Stimulated activated naive CD8-positive, alpha-beta T cell treated with anti-CD3 and anti-CD28 coated beads, Interleukin-15, amount 100 ng/mL, for 72 hours (primary cell): ENCODE data around the gene SMIM20.
A peak's percentile ranks its signal among the peaks of the same experiment; 100 is the strongest.

Experiments
- ATAC-seq: fragments of 150-1000 bp; cut with Tn5 transposase; 2 replicates; pipeline ENCODE4 v1.10.0; 2021; ENCODE audit warnings: mild to moderate bottlenecking, moderate library complexity
- DNase-seq, 2 donors: peaks; one replicate each; pipeline ENCODE4 v3.0.0; 2021 to 2022
- H3K27ac Mint-ChIP-seq, 2 donors: one replicate each; pipeline ENCODE4 v1.8.0; 2022; ENCODE audit warnings: mild to moderate bottlenecking in 2 of 2, mixed read lengths in 2 of 2, moderate library complexity in 2 of 2
- H3K27me3 Mint-ChIP-seq: one replicate; pipeline ENCODE4 v1.8.0; 2022; ENCODE audit warnings: mixed read lengths
- H3K4me1 Mint-ChIP-seq: one replicate; pipeline ENCODE4 v1.8.0; 2022; ENCODE audit warnings: mild to moderate bottlenecking, mixed read lengths
- H3K4me3 Mint-ChIP-seq, 2 donors: one replicate each; pipeline ENCODE4 v1.8.0; 2022; ENCODE audit warnings: mild to moderate bottlenecking in 2 of 2, mixed read lengths in 2 of 2, moderate library complexity in 1 of 2
- H3K9me3 Mint-ChIP-seq, 2 donors: one replicate each; pipeline ENCODE4 v1.8.0; 2022; ENCODE audit warnings: mixed read lengths in 2 of 2

SMIM20 gene

GRCh38 chr4:25911356-25911755 lies 2.7 kb upstream of the SMIM20 start:
- ATAC-seq, result no peak
- H3K4me1 Mint-ChIP-seq, result peaks cover 18% of the 10 kb centered on the region
- H3K27me3 Mint-ChIP-seq, result no peaks in the 10 kb centered on the region
- DNase-seq, result no peak
- no peak overlapping the region for H3K4me3 Mint-ChIP-seq
- H3K27ac Mint-ChIP-seq, result no peak overlapping the region
- peaks cover 0 to 7% of the 10 kb centered on the region in 2 donors for H3K9me3 Mint-ChIP-seq

GRCh38 chr4:25913056-25913850 lies 767 bp upstream of the SMIM20 start:
- peak; percentile 22 for ATAC-seq
- DNase-seq, result peak in 1 of 2 donors; percentile 37
- Mint-ChIP-seq H3K27ac (peak overlapping the region; percentile 93 to 99), H3K27me3 (no peaks in the 10 kb centered on the region), H3K4me1 (peaks cover 24% of the 10 kb centered on the region), H3K4me3 (peak overlapping the region; percentile 97), H3K9me3 (peaks cover 0 to 7% of the 10 kb centered on the region in 2 donors)

GRCh38 chr4:25914670-25915352 lies 791 bp downstream of the SMIM20 start:
- Mint-ChIP-seq H3K27me3 (no peaks in the 10 kb centered on the region), H3K4me3 (peak overlapping the region; percentile 97), H3K4me1 (peaks cover 31% of the 10 kb centered on the region), H3K27ac (peak overlapping the region; percentile 90 to 99), H3K9me3 (no peaks in the 10 kb centered on the region)
- ATAC-seq, result no peak
- DNase-seq, result no peak

GRCh38 chr4:25915353-25915705 lies 1.3 kb downstream of the SMIM20 start:
- Mint-ChIP-seq H3K9me3 (no peaks in the 10 kb centered on the region), H3K27ac (peak overlapping the region in 1 of 2 donors; percentile 69), H3K4me1 (peaks cover 31% of the 10 kb centered on the region), H3K27me3 (no peaks in the 10 kb centered on the region), H3K4me3 (peak overlapping the region; percentile 97)
- no peak for DNase-seq
- no peak for ATAC-seq

GRCh38 chr4:25916870-25917269 lies 2.9 kb downstream of the SMIM20 start:
- H3K27me3 Mint-ChIP-seq, result no peaks in the 10 kb centered on the region
- no peaks in the 10 kb centered on the region for H3K9me3 Mint-ChIP-seq
- ATAC-seq (no peak), DNase-seq (no peak)
- H3K4me3 Mint-ChIP-seq, result no peak overlapping the region
- H3K4me1 Mint-ChIP-seq, result peaks cover 44% of the 10 kb centered on the region
- no peak overlapping the region for H3K27ac Mint-ChIP-seq

GRCh38 chr4:25919676-25920075 lies 5.7 kb downstream of the SMIM20 start:
- Mint-ChIP-seq H3K9me3 (no peaks in the 10 kb centered on the region), H3K27me3 (no peaks in the 10 kb centered on the region), H3K27ac (peak overlapping the region in 1 of 2 donors; percentile 48), H3K4me1 (peaks cover 42% of the 10 kb centered on the region), H3K4me3 (no peak overlapping the region)
- no peak for ATAC-seq
- DNase-seq, result no peak

- H3K4me3 Mint-ChIP-seq, result no peak overlapping the region
- H3K27ac Mint-ChIP-seq, result no peak overlapping the region
- ATAC-seq (no peak), DNase-seq (no peak)
- peaks cover 46% of the 10 kb centered on the region for H3K4me1 Mint-ChIP-seq
- H3K9me3 Mint-ChIP-seq, result no peaks in the 10 kb centered on the region
- H3K27me3 Mint-ChIP-seq, result no peaks in the 10 kb centered on the region
These were observed 7.9 kb downstream of the SMIM20 start for GRCh38 chr4:25921922-25922321.

GRCh38 chr4:25922812-25923369 lies 8.9 kb downstream of the SMIM20 start:
- no peaks in the 10 kb centered on the region for H3K27me3 Mint-ChIP-seq
- no peak overlapping the region for H3K27ac Mint-ChIP-seq
- ATAC-seq, result no peak
- DNase-seq, result no peak
- H3K9me3 Mint-ChIP-seq, result no peaks in the 10 kb centered on the region
- H3K4me3 Mint-ChIP-seq, result no peak overlapping the region
- peaks cover 41% of the 10 kb centered on the region for H3K4me1 Mint-ChIP-seq

- Mint-ChIP-seq H3K9me3 (no peaks in the 10 kb centered on the region), H3K4me1 (peaks cover 41% of the 10 kb centered on the region), H3K27ac (no peak overlapping the region), H3K4me3 (no peak overlapping the region), H3K27me3 (no peaks in the 10 kb centered on the region)
- no peak for ATAC-seq
- no peak for DNase-seq
These were observed 9.7 kb downstream of the SMIM20 start for GRCh38 chr4:25923745-25924144.

GRCh38 chr4:25925486-25926201 lies 11.6 kb downstream of the SMIM20 start:
- peak in 1 of 2 donors; percentile 33 for DNase-seq
- Mint-ChIP-seq H3K27ac (no peak overlapping the region), H3K4me1 (peaks cover 33% of the 10 kb centered on the region), H3K9me3 (no peaks in the 10 kb centered on the region), H3K4me3 (no peak overlapping the region), H3K27me3 (no peaks in the 10 kb centered on the region)
- ATAC-seq, result peak; percentile 58

- ATAC-seq (peak; percentile 56), DNase-seq (peak in 1 of 2 donors; percentile 43)
- H3K4me3 Mint-ChIP-seq, result no peak overlapping the region
- no peaks in the 10 kb centered on the region for H3K27me3 Mint-ChIP-seq
- no peak overlapping the region for H3K27ac Mint-ChIP-seq
- H3K9me3 Mint-ChIP-seq, result no peaks in the 10 kb centered on the region
- peaks cover 25% of the 10 kb centered on the region for H3K4me1 Mint-ChIP-seq
These were observed 12.4 kb downstream of the SMIM20 start for GRCh38 chr4:25926462-25926861.

- Mint-ChIP-seq H3K27ac (no peak overlapping the region), H3K9me3 (no peaks in the 10 kb centered on the region), H3K4me1 (peaks cover 13% of the 10 kb centered on the region), H3K27me3 (no peaks in the 10 kb centered on the region), H3K4me3 (no peak overlapping the region)
- no peak for DNase-seq
- no peak for ATAC-seq
These were observed 13.6 kb downstream of the SMIM20 start for GRCh38 chr4:25927361-25928195.

GRCh38 chr4:25928379-25929297 lies 14.6 kb downstream of the SMIM20 start:
- Mint-ChIP-seq H3K27ac (no peak overlapping the region), H3K4me3 (no peak overlapping the region), H3K4me1 (peaks cover 13% of the 10 kb centered on the region), H3K27me3 (no peaks in the 10 kb centered on the region), H3K9me3 (no peaks in the 10 kb centered on the region)
- no peak for DNase-seq
- no peak for ATAC-seq

GRCh38 chr4:25929298-25929686 lies 15.3 kb downstream of the SMIM20 start:
- Mint-ChIP-seq H3K4me1 (peaks cover 13% of the 10 kb centered on the region), H3K27ac (no peak overlapping the region), H3K27me3 (no peaks in the 10 kb centered on the region), H3K9me3 (no peaks in the 10 kb centered on the region), H3K4me3 (no peak overlapping the region)
- DNase-seq (no peak), ATAC-seq (no peak)
